HG03060 (cell line): ENCODE measurements around the gene DPH1.
"Not testable (repeated sequence)": the region's sequence is repeated elsewhere in the genome, so short reads cannot be mapped to it uniquely, and the experiment has no call there.

Experiments used
- ATAC-seq: cut with Tn5 transposase; IDR thresholded peaks from one replicate; pipeline ENCODE4 v1.9.1; 2021; ENCODE audit warnings: low read depth, moderate number of reproducible peaks; ENCODE audit not compliant: unreplicated experiment

DPH1 gene

GRCh38 chr17:2004435-2004952, 25.5 kb upstream of the DPH1 start:
- no peak for ATAC-seq

GRCh38 chr17:2008332-2009126, 21.4 kb upstream of the DPH1 start:
- ATAC-seq = no peak

GRCh38 chr17:2009737-2010136, 20.2 kb upstream of the DPH1 start:
- no peak for ATAC-seq

GRCh38 chr17:2011411-2012371, 18.3 kb upstream of the DPH1 start:
- ATAC-seq = no peak

- no peak for ATAC-seq
Measured at GRCh38 chr17:2012499-2012898, 17.5 kb upstream of the DPH1 start.

- ATAC-seq = not testable (repeated sequence)
Measured at GRCh38 chr17:2013220-2013993, 16.5 kb upstream of the DPH1 start.

- ATAC-seq = no peak
Measured at GRCh38 chr17:2013994-2014317, 16.0 kb upstream of the DPH1 start.

- no peak for ATAC-seq
Measured at GRCh38 chr17:2015314-2015713, 14.6 kb upstream of the DPH1 start.

GRCh38 chr17:2016494-2016893, 13.5 kb upstream of the DPH1 start:
- ATAC-seq = no peak

GRCh38 chr17:2017274-2017941, 12.5 kb upstream of the DPH1 start:
- no peak for ATAC-seq

- ATAC-seq = no peak
Measured at GRCh38 chr17:2018716-2019510, 11.0 kb upstream of the DPH1 start.

GRCh38 chr17:2019723-2020122, 10.2 kb upstream of the DPH1 start:
- ATAC-seq = no peak

- ATAC-seq = no peak
Measured at GRCh38 chr17:2020721-2021120, 9.2 kb upstream of the DPH1 start.

GRCh38 chr17:2022647-2023240, 7.2 kb upstream of the DPH1 start:
- ATAC-seq = no peak

GRCh38 chr17:2023256-2023655, 6.7 kb upstream of the DPH1 start:
- no peak for ATAC-seq

GRCh38 chr17:2023692-2024571, 6.0 kb upstream of the DPH1 start:
- no peak for ATAC-seq

GRCh38 chr17:2024572-2025219, 5.3 kb upstream of the DPH1 start:
- no peak for ATAC-seq

- ATAC-seq = no peak
Measured at GRCh38 chr17:2025220-2025621, 4.7 kb upstream of the DPH1 start, which contains the start of gene RTN4RL1. TSS of gene RTN4RL1 (minus strand) at chr17:2025334. CDS start at chr17:2024865, 469 bp downstream.
